Adrenal gland (tissue), 12 donors: ENCODE measurements around the gene RASGRP2. TPM values are rescaled to one million over a fixed set of nuclear protein-coding genes. Genes with fewer than 3 reads are reported as not detected.

Experiments
- DNase-seq, 7 donors: peaks; one replicate each; pipeline ENCODE4 v3.0.0-alpha.2; 2019 to 2020
- H3K27ac ChIP-seq, 5 donors: fragments of 200-600 bp; sonication (generic) in 4 of 5; 1 replicate in 3 of 5; 2 replicates in 2 of 5; pipeline versions ENCODE4 v1.5.1 to v1.8.0; 2016 to 2020; ENCODE audit warnings: mild to moderate bottlenecking in 1 of 5
- H3K27me3 ChIP-seq: fragments of 200-600 bp; 2 replicates; pipeline ENCODE4 v1.8.0; 2021
- H3K36me3 ChIP-seq, 2 donors: fragments of 200-600 bp; replicated peaks in 1 of 2; 1 replicate in 1 of 2; 2 replicates in 1 of 2; pipeline versions ENCODE4 v1.5.1 to v1.8.0; 2018 to 2022
- H3K4me1 ChIP-seq, 2 donors: fragments of 200-600 bp; replicated peaks in 1 of 2; 1 replicate in 1 of 2; 2 replicates in 1 of 2; pipeline versions ENCODE4 v1.5.1 to v1.8.0; 2018 to 2021
- H3K4me3 ChIP-seq, 4 donors: fragments of 200-600 bp; sonication (generic) in 3 of 4; one replicate each; pipeline ENCODE4 v1.5.1; 2016 to 2018
- H3K9me3 ChIP-seq, 3 donors: fragments of 200-600 bp; sonication (generic) in 1 of 3; replicated peaks in 1 of 3; 1 replicate in 2 of 3; 2 replicates in 1 of 3; pipeline versions ENCODE4 v1.5.1 to v1.8.0; 2016 to 2021
- CTCF ChIP-seq, 6 experiments: fragments of 450-650 bp in 4 of 6; fragments of 200-600 bp in 2 of 6; sonication (generic) in 1 of 6; IDR thresholded peaks; 1 replicate in 5 of 6; 2 replicates in 1 of 6; pipeline versions ENCODE4 v1.5.1 to v1.8.0; 2016 to 2021; ENCODE audit warnings: antibody characterized with exemption in 6 of 6, mild to moderate bottlenecking in 2 of 6, moderate library complexity in 1 of 6
- POLR2A ChIP-seq, 2 donors: fragments of 450-650 bp; IDR thresholded peaks; one replicate each; pipeline ENCODE4 v1.6.1; 2017; ENCODE audit warnings: antibody characterized with exemption in 2 of 2, mild to moderate bottlenecking in 2 of 2, moderate library complexity in 1 of 2
- WGBS, 4 donors: extraction: QIAGEN DNeasy Blood & Tissue Kit in 2 of 4; methylation state at CpG; one replicate each; pipeline versions ENCODE4 v1.1.5 to v1.1.7; 2013 to 2017; 5-methylcytosine and 5-hydroxymethylcytosine counted together
- intact Hi-C, 2 donors: fragments of 100-400 bp; cut with DNase I; formaldehyde crosslinking; loops; one replicate each; pipeline versions ENCODE4 v1.14.1 to v1.15.0; 2022 to 2023
- polyA plus RNA-seq, 3 donors: library from polyadenylated mRNA; stranded (reverse); fragments of 200-250 nt in 2 of 3; fragments of 350-450 nt in 1 of 3; fragmentation: Illumina TruSeq in 1 of 3; extraction: RNeasy Lipid Tissue Mini Kit (QIAGEN cat#74804) in 1 of 3; gene quantifications; one replicate each; pipeline ENCODE4 v1.2.3, GENCODE V29; 2013 to 2014
- total RNA-seq, 9 donors: library from RNA; depleted of rRNA in 4 of 9; stranded (reverse); fragments of >200 nt in 4 of 9; fragments of 120-200 nt in 1 of 9; fragmentation: NEBNext Ultra II Directional in 1 of 9; extraction: Animal tissue kit (Norgen Biotek cat#: 25700) in 1 of 9; gene quantifications; one replicate each; pipeline versions ENCODE4 v1.1.0 to v1.2.4, GENCODE V29; 2013 to 2023
- donor health status: healthy with polysubstance abuse.
- donor health status: Bipolar disorder and iron deficiency.
- donor health status: DM: yes; HTN: yes; CAD: no.
- donor health status: DM: no; HTN: no; CAD: no.
- donor health status: DM: no; HTN: no; CAD: no.
- donor health status: DM: yes; HTN: yes; CAD: no.

RASGRP2 gene
- total and polyA plus RNA-seq, 12 donors = 3.6 to 81.9 (median 12.3) TPM

GRCh38 chr11:64744544-64745188 is 724 bp upstream of the RASGRP2 start:
- TF ChIP-seq CTCF (IDR thresholded peaks at IDR 0.05) (no peak), POLR2A (IDR thresholded peaks at IDR 0.05) (no peak)
- H3K36me3 ChIP-seq = no peaks in the 10 kb centered on the region
- peak overlapping the region; percentile 54 to 91 (median 77) for H3K27ac ChIP-seq
- intact Hi-C loops = no loop called here
- H3K27me3 ChIP-seq = peaks cover 8% of the 10 kb centered on the region
- 0 to 1% (median 0%) methylated on average over 2 to 88 of the region's 89 CpGs for WGBS, 4 donors
- H3K4me3 ChIP-seq = peak overlapping the region in 2 of 4 donors; percentile 3 to 56
- no peaks in the 10 kb centered on the region for H3K9me3 ChIP-seq
- H3K4me1 ChIP-seq = peaks cover 15 to 39% of the 10 kb centered on the region in 2 donors
- DNase-seq = no peak

- peaks cover 15 to 39% of the 10 kb centered on the region in 2 donors for H3K4me1 ChIP-seq
- TF ChIP-seq POLR2A (IDR thresholded peaks at IDR 0.05) = no peak
- peak; percentile 42 to 78 (median 74) for TF ChIP-seq CTCF (IDR thresholded peaks at IDR 0.05)
- intact Hi-C loops = no loop called here
- H3K4me3 ChIP-seq = peak overlapping the region in 2 of 4 donors; percentile 37 to 56
- peak; percentile 65 to 82 (median 74) for DNase-seq
- H3K36me3 ChIP-seq = no peaks in the 10 kb centered on the region
- H3K27me3 ChIP-seq = peaks cover 8% of the 10 kb centered on the region
- peak overlapping the region in 4 of 5 donors; percentile 55 to 91 (median 72) for H3K27ac ChIP-seq
- H3K9me3 ChIP-seq = no peaks in the 10 kb centered on the region
- 0 to 2% (median 1%) methylated on average over 8 to 58 of the region's 58 CpGs for WGBS, 4 donors
Measured at GRCh38 chr11:64742889-64743590, 902 bp downstream of the RASGRP2 start.

- H3K4me3 ChIP-seq = peak overlapping the region in 3 of 4 donors; percentile 16 to 56 (median 37)
- 0 to 25% (median 15%) methylated on average over 12 to 54 of the region's 54 CpGs for WGBS, 4 donors
- TF ChIP-seq POLR2A (IDR thresholded peaks at IDR 0.05) (no peak), CTCF (IDR thresholded peaks at IDR 0.05) (no peak)
- DNase-seq = peak in 3 of 7 donors; percentile 22 to 51 (median 48)
- peaks cover 15 to 39% of the 10 kb centered on the region in 2 donors for H3K4me1 ChIP-seq
- peak overlapping the region in 4 of 5 donors; percentile 55 to 91 (median 72) for H3K27ac ChIP-seq
- intact Hi-C loops = no loop called here
- peaks cover 8% of the 10 kb centered on the region for H3K27me3 ChIP-seq
- H3K9me3 ChIP-seq = no peaks in the 10 kb centered on the region
- H3K36me3 ChIP-seq = no peaks in the 10 kb centered on the region
Measured at GRCh38 chr11:64742087-64742888, 1.7 kb downstream of the RASGRP2 start.
